OCI-LY7 (cell line): ENCODE data around the gene RPS3.

ENCODE experiments used
- CTCF ChIP-seq: fragments of 200-600 bp; sonication (generic); conservative IDR thresholded peaks from 2 replicates; pipeline ENCODE4 v1.5.1; 2014; ENCODE audit warnings: mild to moderate bottlenecking, antibody characterized with exemption, low read length, moderate library complexity, mixed read lengths
- EZH2phosphoT487 ChIP-seq: fragments of 200-600 bp; sonication (generic); IDR thresholded peaks from 2 replicates; pipeline ENCODE4 v1.6.1; 2018; ENCODE audit warnings: low read depth, borderline replicate concordance, mild to moderate bottlenecking, mixed run types, antibody characterized with exemption, low read length, moderate library complexity, mixed read lengths

GRCh38 chr11:75388386-75389275, 10.7 kb upstream of the RPS3 start:
- TF ChIP-seq CTCF, result peak; percentile 91
- TF ChIP-seq EZH2phosphoT487, result no peak
